Fibroblast of upper back skin (primary cell): ENCODE measurements around the gene GLDC.
A peak's percentile ranks its signal among the peaks of the same experiment; 100 is the strongest.

Experiments
- DNase-seq: peaks from one replicate; pipeline ENCODE4 v3.0.0-alpha.2; 2013

GLDC gene

DNA sequence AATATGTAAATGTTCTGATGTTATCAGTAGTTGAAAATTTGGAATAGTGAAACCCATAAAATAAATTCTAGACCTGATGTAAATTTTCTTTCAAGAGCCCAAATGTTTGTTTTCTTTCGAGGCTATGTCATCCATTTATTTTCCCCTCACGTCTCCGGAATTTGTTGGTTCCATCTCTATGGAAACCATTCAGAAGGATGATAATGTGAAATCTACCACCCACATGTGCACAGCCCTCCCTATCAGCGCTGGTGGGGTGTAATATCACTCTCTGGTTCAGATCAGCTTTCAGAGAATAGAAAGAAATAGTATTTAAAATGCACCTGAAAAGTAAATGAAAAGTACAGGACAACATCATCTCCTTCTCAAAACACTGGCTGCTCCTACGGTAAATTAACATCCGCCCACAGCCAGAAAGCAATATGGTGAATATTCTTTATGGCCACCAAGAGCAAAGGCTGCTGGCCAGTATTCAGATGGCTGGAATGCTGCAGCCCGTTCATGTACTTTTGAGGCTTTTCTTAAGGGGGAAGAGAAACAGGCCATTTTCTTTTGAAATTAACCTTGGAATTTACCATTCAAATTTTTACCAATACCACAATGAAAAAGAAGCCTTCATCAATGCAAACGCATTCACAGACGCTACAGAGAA is 28.5 kb downstream of the GLDC start:
- no peak for DNase-seq

DNA sequence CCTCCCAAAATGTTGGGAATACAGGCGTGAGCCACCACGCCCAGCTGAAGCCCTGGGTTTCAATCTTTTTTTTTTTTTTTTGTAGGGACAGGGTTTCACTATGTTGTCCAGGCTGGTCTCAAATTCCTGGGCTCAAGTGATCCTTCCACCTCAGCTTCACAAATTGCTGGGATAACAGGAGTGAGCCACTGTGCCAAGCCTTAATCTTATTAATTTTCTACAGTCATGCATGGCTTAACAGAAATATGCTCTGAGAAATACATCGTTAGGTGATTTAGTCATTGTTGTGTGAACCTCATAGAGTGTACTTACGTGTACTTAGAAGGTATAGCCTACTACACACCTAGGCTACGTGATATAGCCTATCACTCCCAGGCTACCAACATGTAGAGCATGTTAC is 31.0 kb downstream of the GLDC start:
- no peak for DNase-seq

DNA sequence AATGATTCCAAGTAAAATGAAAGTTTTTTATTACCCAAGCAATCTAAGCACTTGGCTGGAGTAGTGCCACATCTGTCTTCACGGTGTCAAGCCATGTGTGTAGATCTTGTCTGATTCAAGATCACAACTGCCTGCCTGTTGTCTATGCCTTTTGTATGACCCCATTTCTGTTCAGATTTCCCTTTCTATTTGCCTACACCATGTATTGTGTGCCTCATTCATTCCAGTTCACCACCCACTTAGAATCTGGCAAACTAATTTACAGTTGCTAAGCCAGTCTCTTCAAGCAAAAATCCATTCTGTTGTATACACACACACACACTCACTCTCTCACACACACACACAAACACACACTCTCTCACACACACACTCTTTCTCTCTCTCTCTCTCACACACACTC is 33.7 kb downstream of the GLDC start:
- DNase-seq, result no peak

DNA sequence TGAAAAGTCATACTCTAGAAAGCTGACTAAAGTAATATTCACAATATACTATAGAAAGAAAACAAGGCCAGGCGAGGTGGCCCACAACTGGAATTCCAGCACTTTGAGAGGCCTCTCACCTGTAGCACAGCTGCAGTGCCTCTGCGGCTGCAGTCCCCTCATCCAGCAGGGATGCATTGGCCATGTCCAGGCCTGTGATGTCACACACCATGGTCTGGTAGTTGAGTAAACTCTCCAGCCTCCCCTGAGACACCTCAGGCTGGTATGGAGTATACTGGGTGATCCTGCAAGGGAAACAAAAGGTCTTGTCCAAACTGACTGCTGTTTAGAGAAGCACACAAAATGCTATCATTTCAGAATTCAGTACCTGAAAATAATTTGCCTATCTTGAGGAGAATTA is 35.5 kb downstream of the GLDC start:
- DNase-seq, result no peak

DNA sequence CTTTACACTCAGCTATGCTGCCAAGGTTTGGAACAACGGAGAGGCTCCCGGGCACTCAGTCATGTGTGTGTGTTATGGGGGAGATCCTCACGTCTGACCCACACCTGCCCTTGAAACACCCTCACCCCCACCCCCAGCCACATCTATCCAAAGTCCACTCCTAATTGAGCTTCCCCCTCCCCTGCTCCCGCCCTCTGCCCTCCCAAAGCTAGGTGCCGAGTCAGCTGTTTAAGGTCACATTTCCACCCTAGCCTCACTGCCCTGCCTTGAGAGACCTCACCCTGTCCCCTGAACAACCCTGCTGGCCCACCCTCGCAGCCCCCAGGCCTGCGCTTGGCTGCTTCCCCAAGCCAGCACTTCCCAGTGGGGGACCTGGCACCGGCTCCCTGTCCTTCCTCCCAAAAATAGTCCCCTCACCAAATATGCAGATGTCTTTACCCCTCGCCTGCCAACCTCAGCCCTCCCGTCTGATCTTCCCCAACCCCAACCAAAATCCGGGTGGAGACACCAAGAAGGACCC is 36.0 kb downstream of the GLDC start:
- DNase-seq, result no peak

DNA sequence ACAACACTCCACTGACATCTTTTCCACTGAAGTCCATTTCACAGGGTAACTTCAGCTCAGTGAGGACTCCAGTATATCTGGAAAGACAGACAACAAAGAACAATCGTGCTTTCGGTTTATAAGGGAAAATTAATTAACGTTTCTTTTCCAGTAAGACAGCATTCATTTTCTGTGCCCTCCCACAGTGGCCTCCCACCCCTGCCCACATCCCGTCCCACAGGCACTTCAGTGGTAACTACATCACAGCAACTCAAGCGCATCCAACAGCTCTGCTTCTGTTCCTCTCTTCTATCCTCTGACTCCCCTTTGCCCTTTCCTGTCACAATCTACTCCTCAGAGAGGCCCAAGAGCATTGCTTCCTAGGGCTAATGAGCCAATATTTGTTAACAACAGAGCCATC is 40.3 kb downstream of the GLDC start:
- DNase-seq, result no peak

DNA sequence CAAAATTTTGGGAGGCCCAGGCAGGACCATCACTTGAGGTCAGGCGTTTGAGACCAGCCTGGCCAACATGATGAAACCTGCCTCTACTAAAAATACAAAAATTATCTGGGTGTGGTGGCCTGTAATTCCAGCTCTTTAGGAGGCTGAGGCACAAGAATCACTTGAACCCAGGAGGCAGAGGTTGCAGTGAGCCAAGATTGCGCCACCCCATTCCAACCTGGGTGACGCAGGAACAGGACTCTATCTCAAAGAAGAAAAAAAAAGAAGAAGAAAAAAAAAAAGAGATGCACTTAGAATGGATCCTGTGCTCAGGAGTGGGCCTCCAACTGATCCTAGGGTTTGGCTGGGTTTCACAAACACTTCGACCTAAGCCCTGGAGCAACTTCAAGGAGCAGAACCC is 45.1 kb downstream of the GLDC start:
- DNase-seq, result no peak

DNA sequence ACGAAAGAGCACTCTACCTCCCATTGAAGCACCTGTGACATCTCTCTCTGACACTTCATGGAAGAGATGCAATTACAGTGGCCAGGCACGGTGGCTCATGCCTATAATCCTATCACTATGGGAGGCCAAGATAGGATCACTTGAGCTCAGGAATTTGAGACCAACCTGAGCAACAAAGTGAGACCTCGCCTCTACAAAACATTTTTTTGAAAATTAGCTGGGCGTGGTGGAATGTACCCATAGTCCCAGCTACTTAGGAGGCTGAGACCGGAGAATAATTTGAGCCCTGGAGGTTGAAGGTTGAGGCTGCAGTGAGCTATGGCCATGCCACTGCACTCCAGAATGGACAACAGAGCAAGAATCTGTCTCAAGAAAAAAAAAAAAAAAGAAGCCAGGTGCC is 45.5 kb downstream of the GLDC start:
- DNase-seq, result no peak

DNA sequence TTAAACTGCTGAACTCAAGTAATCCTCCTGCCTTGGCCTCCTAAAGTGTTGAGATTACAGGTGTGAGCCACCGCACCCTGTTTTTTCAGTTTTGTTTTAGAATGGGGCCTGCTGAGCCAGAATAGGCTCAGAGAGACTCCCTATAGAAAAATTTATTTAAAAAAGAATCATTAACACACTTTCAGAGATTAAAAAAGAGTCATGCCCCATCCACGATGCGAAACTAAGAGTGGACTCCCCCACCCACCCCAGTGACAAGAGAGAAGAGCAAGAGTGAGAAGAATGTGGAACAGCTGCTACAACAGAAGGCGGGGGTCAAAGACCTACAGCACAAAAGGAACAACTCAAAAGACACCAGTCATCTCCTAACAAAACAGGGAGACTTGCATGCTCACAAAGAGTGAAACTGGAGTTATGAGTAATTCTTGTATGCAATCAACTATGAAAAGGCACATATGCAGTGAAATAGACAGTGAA is 47.2 kb downstream of the GLDC start:
- DNase-seq, result no peak

DNA sequence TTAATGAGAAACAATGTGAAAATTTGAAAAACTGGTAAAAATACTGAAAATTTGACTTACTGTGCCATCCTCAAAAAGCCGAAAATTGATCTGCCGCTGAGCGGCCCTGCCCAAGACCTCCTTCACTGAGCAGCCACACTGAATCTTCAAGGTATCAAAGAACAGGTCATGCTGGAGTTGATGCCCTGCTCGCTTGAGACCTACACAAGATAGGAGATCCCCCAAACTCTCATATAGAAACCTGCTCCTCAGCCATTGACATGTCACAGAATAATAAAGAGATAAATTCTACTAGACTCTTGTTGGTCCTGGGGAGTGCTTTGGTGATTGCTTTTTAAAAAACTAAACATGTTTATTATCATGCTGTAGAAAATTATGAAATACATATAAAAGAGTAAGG is 52.7 kb downstream of the GLDC start:
- no peak for DNase-seq

DNA sequence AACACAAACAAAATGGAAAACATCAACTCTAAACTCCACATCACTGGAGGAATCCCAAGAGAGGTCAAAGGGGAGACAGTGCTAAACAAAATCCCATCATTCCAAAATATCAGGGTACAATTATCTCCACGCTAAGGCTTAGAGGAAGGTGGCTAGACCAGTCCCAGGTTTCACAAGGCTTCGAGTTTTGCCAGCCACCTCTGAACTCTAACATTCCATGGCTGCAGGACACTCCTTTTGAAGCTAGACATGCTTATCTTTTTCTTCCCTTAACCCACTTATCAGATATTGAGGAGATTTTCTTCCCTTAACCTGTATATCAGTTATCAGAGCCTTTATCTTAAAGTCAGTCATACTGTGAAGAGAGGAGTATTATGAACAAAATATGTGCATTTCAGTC is 53.3 kb downstream of the GLDC start:
- DNase-seq, result no peak

DNA sequence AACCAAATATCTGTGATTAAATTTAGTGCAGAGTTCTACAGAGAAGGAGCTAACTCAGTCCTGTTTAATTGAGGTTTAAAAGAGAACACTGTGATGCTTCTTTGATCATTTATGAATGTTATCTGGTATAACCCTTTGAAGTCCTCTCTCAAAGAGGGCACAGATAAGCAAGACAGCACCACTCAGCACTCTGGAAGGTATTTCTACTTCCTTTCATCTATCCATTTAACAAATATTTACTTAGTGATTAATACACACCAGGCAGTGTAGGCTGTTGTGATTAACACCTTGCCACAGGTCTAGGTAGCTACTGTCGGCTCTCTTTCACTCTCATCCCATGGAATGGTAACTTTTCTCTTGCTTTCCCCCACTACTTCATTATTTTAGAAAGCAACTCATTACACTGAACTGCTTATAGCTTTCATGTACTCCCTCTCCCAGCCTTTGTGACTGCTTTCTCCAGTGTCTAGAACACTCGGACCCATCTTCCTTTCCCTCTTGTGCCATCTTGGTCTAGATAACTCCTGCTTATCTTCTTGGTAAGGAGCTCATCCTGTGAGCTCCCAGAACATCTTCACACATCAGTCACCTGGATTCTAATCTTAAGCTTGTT is 54.7 kb downstream of the GLDC start:
- no peak for DNase-seq

DNA sequence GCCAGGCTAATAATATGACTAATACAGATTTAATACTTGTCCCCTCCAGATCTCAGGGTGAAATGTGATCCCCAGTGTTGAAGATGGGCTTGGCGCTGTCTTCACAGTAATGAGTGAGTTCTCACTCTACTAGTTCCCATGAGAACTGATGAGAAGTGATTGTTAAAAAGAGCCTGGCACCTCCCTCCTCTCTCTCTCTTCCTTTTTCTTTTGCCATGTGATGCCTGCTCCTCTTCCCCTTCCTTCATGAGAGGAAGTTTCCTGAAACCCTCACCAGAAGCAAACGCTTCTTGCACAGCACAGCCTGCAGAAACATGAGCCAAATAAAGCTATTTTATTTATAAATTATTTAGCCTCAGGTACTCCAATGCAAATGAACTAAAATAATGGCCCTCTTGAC is 55.2 kb downstream of the GLDC start:
- no peak for DNase-seq

DNA sequence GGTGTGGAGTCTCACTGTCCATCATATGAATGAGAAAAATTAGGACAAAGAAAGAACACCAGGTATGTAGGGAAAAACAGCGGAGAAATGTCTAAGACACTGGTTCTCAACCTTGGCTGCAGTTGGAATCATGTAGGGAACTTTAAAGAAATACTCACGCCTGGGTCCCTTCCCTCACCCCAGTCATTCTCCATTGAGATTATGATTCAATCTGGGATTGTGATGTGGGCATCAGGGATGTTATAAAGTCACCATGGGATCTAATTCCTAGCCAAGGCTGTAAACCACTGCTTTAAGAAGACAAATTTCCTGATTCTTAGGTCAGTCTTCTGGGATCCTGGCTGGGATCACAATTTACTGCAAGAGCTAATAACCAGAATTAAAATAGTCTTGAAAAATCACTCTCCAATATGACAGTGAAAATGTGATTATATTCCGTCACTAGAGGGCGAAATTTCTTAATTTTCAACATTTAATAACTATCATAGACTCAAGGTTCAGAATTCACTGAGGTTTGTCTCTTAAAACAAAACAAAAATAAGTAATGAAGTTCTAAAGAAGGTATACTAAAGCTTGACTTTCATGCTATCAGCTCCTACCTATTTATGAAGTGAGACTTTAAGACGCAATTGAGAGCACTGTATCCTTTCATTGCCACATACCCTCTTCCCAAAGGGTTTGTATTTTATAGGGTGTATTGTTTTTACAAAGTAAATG is 60.5 kb downstream of the GLDC start:
- DNase-seq, result peak; percentile 39

DNA sequence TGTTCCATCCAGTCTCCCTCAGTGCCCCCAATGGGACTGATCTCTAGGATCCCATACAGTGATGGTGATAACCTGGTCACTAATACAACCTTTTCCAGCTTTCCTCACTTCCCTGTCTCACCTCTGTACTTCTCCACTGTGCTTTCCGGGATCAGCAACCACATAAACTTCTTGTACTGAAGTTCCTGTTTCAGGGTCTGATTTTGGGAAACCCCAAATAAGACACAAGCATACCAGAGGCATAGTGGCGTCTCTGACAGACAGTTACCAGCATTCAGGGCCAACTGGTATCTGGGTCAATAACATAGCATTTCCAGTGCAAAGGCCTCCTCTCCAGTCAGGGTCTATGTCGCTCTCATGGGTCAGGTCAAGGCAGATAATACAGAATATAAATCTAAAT is 64.3 kb downstream of the GLDC start:
- DNase-seq, result no peak

DNA sequence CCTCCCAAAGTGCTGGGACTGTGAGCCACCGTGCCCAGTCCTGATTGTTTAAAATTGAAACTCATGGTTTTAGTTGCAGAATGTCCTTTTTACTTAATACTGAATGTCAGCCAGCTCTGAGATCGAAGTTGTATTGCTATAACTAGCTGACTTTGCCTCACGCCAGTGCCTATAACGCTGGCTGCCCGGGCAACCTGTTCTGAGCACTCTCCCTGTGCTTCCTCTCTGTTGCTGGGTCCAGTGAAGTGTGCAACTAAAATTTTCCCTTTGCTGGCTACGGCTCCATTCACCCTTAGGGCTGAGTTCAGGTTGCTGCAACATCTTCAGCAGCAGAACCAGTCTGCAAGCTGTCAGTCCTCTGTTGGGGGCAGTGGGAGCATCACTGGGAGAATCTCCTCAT is 65.9 kb downstream of the GLDC start:
- DNase-seq, result no peak

DNA sequence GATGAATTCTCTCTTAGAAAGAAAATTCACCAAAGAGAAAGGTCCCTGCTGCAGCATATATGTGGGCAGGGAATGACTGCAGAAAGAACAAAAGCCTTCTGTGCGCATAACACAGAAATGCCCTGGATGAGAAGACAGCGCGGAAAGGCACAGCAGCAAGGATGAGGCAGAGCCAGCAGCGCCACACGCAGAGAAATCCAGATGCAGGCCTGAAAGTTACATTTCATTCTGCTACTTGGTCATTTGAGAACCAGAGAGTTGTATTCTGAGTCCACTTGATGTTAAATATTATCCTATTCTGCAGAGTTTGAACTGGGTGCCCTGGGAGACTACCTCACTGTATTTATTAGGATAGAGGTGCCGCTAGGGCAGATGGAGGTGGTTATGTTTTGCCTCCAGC is 68.5 kb downstream of the GLDC start:
- DNase-seq, result no peak

DNA sequence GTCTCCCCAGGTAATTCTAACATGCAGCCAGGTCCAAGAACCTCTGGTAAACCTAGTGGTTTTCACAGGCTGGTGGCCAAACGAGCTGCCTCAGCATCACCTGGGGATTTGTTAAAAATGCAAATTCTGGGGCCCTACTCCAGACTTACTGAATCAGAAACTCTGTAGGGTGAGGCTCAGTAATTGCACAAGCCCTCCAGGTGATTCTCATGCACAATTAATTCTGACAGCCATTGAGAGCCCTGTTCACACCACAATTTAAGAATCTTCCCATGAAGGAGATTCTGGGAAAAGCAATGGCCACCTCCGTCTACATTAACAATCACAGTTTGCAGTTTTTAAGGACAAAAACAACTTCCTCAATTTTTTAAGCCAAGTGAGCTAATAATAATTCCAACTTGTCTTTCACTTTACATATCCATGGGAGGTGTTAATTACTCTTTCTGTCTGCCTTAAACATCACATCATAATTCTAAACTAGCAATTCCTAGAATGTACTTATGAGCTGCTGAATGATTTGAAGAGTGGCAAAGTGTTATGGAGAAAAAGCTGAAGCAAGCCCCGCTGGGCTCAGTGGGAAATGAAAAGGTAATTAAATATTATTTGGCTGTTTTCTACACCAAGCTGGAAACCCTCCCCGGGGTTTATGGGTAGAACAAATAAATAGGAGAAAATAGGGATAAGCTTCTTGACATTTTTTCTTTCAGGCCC is 70.0 kb downstream of the GLDC start:
- DNase-seq, result no peak

DNA sequence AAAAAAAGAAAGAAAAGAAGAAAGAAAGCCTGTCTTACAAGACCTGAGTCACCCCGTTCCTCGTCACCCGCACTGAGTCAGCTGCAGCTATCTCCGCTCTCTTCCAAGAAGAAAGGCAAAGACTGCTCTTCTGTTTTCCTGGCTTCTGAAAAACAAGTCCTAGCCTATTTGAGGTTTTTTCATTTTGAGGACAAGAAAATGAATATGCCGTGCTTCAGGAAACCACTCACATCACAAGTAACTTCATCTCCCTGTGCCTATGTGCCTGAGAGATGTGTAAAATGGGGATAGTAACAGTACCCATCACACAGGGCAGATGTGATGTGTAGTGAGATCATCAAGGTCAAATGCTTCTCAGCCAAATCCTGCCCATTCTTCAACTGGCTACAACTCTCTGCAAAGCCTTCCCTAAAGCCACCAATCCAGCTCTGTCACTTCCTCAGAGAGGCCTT is 78.4 kb downstream of the GLDC start:
- peak; percentile 92 for DNase-seq

DNA sequence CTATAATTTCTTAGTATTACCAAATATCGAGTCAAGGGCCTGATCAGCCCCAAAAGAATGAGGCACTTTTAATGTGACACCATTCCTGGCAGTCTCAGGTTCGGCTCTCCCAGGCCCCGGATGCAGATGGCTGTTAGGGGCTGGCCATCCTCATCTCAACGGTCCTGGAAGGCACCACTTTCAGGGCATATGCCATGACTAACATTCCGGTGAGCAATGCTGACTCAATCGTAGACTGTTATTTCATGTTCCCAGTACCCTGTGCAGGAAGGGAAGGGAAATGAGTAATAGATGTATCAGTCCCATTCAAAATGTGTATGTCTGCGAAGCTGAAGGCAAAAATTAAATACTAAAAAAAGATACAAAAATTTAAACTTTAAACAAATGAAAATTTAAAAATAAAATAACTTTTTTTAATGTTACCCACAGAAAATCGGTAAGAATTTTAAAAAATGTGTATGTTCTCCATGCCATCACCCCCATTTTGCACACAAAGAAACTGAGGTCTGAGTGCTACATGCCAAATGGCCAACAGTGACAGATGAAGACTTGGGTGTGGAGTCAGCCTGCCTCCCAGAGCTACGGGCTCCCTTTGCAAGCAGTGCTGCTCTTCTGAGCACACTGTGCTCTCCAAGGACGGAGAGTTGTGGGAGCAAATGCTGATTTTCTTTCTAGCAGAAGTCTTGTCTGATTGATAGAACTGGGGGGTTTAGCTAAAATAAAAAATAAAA is 79.0 kb downstream of the GLDC start:
- DNase-seq, result peak; percentile 98

DNA sequence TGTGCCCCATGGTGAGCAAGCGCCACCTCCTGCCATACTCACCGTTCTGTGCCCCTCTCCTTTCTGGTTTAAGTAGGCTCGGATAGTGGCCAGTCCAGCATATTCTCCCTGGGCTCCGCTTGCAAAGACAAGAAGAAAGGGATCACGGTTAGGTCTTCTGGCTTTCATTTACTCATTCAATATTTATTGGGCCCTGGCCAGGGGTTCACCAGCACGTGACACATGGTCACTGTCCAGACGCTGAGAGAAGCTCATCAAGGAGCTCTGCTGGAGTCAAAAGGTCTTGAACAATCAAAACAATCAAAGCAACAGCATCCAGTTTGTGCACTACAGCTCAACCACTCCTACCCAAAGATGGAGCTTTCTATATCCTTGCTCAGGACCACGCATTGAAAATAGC is 80.2 kb downstream of the GLDC start:
- no peak for DNase-seq

DNA sequence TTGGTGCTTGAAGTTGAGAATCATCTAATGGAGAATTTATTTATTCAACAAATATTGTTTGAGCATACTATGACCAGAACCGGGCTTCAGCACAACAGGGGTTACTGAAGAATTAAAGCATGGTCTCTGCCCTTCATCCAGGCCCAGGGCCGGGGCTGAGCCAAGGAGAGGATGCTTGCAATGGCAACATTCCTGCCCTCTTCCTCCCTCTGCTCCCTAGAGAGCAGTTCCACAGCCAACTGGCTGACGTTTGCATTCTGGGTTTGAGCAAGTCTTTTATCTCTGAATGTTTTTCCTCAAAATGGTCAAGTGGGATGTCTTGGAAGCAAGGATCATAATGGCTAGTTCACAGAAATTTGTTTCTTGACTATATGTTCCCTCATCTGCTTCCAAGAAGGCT is 80.7 kb downstream of the GLDC start:
- peak; percentile 67 for DNase-seq

DNA sequence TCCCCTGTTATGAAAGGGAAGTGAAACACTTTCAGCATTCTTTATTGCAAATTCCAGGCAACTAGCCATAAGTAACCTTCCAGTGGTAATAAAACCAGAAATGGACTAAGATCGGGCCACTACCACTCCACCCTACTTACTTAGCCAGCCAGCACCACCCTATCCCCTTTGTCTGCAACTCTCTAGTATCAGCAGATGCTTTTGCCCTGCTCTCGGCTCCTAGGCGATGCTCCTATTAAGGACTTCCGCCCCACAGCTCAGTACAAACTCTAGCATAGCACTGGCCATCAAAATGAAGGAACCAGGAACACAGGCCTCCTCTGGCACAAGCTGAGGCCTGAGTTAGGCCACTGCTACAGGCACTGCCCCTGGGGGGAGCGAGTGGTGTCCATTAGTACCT is 81.2 kb downstream of the GLDC start:
- peak; percentile 69 for DNase-seq
